ENCODE data around the gene CD6. TPM values are rescaled to one million over a fixed set of nuclear protein-coding genes. Genes with fewer than 3 reads are reported as not detected.

The CD6 gene
- polyA plus RNA-seq, 1 experiment = not detected

DNA sequence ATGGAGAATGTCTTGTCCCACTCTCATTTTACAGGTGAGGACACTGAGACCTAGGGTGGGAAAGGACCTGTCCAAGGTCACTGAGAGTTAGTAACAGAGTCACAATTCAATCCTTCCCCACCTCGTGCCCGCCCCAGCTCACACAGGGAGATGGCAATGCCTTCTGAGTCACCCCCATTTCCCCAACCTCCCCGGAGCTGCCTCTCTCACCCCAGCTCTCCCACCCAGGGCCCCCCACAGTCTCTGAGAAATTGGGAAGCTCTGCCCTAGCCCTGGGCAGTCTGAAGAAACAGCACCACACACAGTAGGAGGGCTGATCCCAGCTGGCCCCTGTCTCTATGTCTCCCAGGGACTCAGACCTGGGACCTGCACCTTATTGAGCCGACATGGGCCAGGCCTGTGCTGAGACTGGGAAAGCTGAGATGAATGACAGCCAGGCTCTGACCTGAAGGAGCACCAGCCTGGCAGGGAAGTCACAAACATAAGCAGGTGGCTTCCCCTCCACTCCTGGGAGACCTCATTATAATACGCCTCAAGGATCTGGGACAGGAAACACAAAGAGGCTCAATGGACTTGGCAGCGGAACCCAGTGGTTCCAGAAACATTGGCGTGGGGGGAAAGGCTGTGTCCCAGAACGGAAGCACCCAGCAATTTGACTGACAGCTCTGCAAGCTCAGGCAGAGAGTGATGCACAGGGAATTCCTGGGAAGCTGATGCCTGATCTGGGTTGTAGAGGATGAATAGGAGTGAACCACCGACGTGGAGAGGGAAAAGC is 51.0 kb downstream of the CD6 start:
- H3K27me3 ChIP-seq (ENCODE audit: control insufficient read depth, insufficient read depth, low read length) = peaks cover 44% of the 10 kb centered on the region
- H3K4me3 ChIP-seq (ENCODE audit: low read depth, low read length) = no peak overlapping the region
- CTCF ChIA-PET = no interaction called here
- POLR2A ChIA-PET = no interaction called here
- H3K9me3 ChIP-seq (ENCODE audit: control insufficient read depth, insufficient read depth, low read length) = no peaks in the 10 kb centered on the region
- no peak for DNase-seq (ENCODE audit: low read depth, low spot score)
- H3K27ac ChIP-seq (ENCODE audit: low read depth, low read length) = no peak overlapping the region
- TF ChIP-seq, protein P1, sequence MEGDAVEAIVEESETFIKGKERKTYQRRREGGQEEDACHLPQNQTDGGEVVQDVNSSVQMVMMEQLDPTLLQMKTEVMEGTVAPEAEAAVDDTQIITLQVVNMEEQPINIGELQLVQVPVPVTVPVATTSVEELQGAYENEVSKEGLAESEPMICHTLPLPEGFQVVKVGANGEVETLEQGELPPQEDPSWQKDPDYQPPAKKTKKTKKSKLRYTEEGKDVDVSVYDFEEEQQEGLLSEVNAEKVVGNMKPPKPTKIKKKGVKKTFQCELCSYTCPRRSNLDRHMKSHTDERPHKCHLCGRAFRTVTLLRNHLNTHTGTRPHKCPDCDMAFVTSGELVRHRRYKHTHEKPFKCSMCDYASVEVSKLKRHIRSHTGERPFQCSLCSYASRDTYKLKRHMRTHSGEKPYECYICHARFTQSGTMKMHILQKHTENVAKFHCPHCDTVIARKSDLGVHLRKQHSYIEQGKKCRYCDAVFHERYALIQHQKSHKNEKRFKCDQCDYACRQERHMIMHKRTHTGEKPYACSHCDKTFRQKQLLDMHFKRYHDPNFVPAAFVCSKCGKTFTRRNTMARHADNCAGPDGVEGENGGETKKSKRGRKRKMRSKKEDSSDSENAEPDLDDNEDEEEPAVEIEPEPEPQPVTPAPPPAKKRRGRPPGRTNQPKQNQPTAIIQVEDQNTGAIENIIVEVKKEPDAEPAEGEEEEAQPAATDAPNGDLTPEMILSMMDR (IDR thresholded peaks at IDR 0.05; ENCODE audit: low read depth, low read length) = no peak

DNA sequence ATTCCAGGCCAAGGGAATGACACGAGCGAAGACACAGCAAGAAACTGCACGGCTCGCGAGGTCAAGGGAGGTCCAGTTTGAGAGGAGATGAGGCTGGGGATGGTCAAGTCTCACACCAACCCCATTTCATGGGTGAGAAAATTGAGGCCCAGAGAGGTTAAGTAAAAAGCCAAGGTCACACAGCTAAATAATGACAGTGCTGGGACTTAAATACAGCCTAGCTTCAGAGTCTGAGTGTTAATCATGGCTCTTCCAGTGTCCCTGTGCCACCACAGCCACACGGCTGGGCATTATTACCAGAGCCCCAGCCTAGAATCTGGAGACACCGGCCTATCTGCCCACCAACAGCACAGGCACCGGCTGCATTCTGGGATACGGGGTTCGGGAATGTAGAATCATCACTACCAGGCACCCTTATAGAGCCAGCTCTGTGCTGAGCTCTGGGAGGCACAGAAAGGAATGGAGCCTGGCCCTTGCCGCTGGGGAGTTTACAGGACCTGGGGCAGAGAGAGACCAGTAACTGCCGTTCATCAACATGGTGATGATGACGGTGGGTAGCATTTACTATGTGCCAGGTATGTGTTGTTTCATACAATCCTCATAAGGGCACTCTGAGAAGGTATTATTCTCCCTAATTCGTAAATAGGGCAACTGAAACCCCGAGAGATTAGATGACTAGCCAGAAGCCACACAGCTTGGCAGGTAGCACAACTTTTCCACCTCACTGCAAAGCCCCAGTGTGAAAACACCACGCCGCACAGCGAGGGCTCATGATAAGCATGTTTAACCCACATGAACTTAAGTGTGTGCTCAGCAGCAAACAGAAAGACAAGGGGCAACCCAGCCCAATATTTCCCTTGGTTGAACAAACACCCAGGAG is 51.8 kb downstream of the CD6 start:
- POLR2A ChIA-PET = no interaction called here
- H3K9me3 ChIP-seq (ENCODE audit: control insufficient read depth, insufficient read depth, low read length) = no peaks in the 10 kb centered on the region
- no peak overlapping the region for H3K4me3 ChIP-seq (ENCODE audit: low read depth, low read length)
- no peak overlapping the region for H3K27ac ChIP-seq (ENCODE audit: low read depth, low read length)
- CTCF ChIA-PET = no interaction called here
- TF ChIP-seq, protein P1 (IDR thresholded peaks at IDR 0.05; ENCODE audit: low read depth, low read length) = no peak
- no peak for DNase-seq (ENCODE audit: low read depth, low spot score)
- H3K27me3 ChIP-seq (ENCODE audit: control insufficient read depth, insufficient read depth, low read length) = peaks cover 38% of the 10 kb centered on the region

GRCh38 chr11:61023966-61024295 is 52.5 kb downstream of the CD6 start:
- ChIA-PET CTCF (no interaction called here), POLR2A (no interaction called here)
- Histone ChIP-seq H3K27ac (ENCODE audit: low read depth, low read length) (no peak overlapping the region), H3K27me3 (ENCODE audit: control insufficient read depth, insufficient read depth, low read length) (peaks cover 37% of the 10 kb centered on the region), H3K4me3 (ENCODE audit: low read depth, low read length) (no peak overlapping the region), H3K9me3 (ENCODE audit: control insufficient read depth, insufficient read depth, low read length) (no peaks in the 10 kb centered on the region)
- TF ChIP-seq, protein P1 (IDR thresholded peaks at IDR 0.05; ENCODE audit: low read depth, low read length) = no peak
- DNase-seq (ENCODE audit: low read depth, low spot score) = no peak

DNA sequence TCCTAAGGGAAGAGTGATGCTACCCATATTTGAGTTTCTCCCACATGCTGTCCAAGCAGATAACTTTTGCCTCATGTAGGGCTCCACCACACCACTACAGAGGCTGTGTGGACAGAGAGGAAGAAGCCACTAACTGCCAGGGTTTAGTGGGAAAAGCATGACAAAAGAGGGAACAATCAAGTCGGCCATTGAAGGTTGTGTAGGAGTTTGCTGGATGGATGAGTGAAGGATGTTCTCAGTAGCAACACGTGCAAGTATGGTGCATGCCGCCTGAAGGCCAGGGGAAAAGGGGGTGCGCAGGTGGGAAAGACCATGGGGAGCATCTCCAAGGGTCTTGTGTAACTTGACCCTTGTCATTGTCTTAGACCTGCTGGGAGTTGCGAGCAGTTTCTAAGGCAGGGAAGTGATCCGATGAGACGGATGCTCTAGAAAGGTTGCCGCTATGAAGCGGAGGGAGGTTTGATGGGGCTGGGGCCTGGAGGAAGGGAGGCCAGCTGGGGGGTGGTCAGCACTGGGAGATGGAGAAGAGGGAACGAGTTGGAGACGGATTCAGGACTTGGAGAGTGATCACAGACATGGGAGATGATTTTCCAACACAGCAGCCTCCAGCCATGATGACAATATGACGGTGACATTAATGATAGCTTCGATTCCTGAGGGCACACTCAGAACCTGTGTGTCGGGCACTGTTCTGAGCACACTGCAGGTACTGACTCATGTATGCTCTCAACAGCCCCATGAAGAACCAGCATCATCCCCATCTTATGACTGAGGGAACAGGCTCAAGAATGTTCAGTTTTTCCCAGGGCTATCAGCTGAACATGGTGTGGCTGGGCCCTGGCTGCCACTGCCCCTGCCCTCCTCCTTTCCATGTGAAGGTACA is 53.7 kb downstream of the CD6 start:
- no peak for DNase-seq (ENCODE audit: low read depth, low spot score)
- no peaks in the 10 kb centered on the region for H3K9me3 ChIP-seq (ENCODE audit: control insufficient read depth, insufficient read depth, low read length)
- CTCF ChIA-PET = no interaction called here
- H3K27ac ChIP-seq (ENCODE audit: low read depth, low read length) = no peak overlapping the region
- no peak overlapping the region for H3K4me3 ChIP-seq (ENCODE audit: low read depth, low read length)
- POLR2A ChIA-PET = no interaction called here
- H3K27me3 ChIP-seq (ENCODE audit: control insufficient read depth, insufficient read depth, low read length) = peaks cover 33% of the 10 kb centered on the region
- TF ChIP-seq, protein P1 (IDR thresholded peaks at IDR 0.05; ENCODE audit: low read depth, low read length) = no peak
